GM21528 (cell line): ENCODE data around the gene CLHC1.
A peak's percentile ranks its signal among the peaks of the same experiment; 100 is the strongest.

ENCODE experiments used
- ATAC-seq: cut with Tn5 transposase; IDR thresholded peaks from one replicate; pipeline ENCODE4 v1.9.1; 2021; ENCODE audit warnings: mild to moderate bottlenecking, moderate library complexity; ENCODE audit not compliant: unreplicated experiment, low FRiP score

CLHC1 gene

DNA sequence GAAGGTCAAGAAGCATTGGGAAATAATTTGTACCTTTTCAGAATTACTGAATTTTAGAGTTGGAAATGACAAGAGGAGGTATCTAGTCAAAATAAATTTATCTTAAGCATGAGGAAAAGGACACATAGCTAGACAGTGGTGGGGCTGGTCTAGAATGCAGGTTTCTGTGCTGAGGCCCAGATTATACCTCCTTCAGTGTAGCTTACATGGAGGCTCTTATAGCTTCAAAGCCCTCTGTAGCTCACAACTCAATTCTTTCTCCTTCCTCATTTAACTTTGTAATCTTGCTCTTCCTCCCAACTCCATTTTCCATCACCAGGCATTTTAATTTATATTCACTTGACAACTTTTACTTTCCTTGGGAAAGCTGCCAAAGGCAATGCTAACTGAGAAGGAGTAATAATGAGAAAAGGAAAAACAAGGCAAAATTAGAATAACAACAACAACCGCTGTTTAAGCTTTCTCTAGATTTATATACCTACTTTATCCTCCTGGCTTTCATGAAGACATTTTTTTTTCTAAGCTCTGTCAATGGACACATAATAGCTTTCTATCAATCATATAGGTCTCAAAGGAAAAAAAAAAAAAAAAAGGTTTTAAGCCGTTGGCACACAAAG is 58.5 kb downstream of the CLHC1 start:
- no peak for ATAC-seq

DNA sequence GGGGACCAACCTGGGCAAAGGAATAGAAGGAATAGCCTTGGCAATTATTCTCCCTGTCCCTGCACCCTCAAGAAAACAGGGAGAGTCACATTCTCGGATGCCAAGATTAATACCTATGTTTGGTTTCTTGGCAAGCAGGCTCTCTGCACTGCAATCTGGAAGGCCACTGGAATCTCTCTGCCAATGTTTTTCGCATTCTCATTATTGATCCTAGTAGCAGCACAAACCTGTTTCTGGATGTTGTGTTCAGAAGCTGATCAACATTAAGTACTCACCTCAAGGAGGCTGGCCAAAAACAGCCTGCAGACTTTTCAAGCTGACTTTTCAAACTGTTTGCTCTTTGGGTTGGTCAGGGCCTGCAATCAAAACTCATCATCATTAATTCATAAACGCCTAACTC is 62.2 kb downstream of the CLHC1 start:
- ATAC-seq = no peak

DNA sequence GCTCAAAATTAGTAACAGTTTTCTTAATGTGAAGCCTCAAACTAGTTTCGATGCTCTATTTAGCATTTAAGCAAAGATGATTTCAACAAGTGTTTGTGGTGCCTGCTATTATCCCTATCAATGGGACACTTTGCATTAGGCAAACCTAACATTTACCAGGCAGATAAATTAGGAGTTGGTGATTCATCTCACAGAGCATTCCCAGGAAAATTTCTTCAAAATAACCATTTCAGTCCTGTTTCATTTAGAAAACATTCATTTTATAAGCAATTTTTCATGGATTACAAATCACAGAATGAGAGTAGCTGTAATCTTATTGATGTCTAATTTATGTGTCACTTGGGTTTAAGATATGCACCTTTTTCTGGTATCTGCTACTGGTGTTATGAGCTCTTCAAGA is 62.7 kb downstream of the CLHC1 start:
- ATAC-seq = no peak

DNA sequence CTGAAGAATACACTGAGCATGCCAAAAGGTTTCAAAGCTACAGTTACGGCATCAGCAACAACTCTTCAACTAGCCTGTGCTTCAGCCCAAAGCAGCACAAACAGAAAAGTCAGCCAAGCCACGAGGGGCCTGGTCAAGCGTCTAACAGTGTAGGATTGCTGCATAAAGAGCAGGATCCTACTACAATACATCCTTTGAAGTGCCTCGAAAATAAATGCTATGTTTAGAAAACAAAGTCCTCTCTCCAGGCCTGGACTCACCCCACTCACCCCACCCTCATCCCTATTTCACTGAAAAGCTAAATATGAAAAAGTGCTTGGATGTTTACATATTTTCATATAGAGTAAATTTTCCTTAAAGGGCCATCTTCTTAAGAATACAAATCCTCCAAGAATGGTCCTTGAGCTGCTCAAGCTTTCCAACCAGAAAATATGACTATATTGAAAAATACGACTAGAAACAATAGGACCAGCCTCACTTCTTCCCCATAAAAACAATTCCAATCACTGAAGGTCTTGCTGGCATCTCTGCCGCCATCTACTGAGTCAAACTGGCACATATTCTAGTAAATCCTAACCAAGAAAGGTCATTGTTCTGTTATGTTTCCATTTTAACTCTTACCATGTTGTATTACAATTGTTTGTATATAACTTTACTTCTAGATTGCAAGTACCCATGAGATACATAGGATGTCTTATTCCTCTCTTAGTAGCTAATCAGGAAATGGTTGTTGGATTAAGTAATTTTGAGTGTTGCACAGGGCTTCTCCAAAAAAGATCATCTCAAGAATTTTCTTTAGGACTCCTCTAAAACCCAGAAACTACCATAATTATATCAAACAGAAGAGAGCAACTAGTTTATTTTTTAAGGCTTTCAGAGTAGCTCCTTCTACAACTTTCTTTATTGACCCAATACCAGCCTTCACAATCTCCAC is 63.6 kb downstream of the CLHC1 start:
- no peak for ATAC-seq

DNA sequence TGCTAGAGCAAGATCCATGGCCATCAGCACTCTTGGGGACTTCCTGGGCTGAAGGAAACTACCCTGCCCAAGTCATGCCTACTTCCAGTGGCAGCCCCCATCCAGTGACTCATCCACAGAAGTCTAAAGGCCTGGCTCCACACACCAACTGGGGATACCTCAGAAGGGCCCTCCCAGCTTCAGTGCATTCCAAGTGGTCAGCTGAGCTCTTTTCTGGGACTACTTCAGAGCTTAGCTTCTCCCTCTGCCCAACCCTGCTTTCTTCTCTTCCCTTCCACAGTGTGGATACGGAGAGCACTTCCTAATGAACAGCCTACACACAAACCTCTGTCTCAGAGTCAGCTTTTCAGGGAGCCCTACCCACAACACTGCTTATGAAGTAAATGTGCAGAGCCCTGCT is 66.5 kb downstream of the CLHC1 start:
- no peak for ATAC-seq

DNA sequence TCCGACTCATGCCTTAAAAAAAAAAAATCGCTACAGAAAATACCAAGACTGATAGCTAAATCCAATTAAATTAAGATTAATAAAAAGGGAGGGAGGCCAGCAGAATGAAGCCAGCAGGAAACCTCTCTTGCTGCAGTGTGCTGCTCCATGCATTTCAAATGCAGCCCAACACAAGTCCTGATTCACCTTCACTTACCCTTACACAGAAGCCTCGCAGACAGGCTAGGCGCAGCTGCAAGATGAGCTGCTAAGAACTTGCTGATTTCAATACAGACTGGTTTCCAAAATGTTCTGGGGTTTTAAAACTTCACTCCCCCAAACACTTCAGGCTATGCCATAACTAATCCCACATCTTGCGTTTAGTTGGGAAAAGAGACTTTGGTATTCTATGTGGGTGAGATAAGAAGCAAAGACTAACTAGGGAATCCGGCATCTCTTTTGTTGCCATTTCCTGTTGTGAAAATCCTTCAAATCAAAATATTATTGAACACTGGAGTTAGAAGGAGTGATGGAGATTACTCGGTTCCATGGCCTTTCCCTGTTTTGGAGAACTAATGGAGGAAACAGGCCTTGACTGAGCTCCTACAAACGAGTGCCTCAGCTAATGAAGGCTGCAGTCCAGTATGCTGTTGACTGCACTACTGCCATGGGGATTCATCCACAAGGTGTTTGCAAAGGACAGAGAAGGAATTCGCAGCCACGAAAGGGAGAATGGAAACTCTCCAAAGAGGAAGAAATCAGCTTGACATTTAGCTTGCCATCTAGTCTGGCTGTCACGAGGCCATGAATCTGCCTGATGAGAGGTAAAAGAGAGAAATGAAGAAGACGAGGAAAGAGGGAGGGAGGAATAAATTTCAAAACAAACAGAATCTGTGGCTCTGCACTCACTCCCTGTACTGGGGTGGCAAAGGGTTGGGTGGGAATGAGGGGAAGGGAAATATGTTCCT is 67.3 kb downstream of the CLHC1 start:
- no peak for ATAC-seq

DNA sequence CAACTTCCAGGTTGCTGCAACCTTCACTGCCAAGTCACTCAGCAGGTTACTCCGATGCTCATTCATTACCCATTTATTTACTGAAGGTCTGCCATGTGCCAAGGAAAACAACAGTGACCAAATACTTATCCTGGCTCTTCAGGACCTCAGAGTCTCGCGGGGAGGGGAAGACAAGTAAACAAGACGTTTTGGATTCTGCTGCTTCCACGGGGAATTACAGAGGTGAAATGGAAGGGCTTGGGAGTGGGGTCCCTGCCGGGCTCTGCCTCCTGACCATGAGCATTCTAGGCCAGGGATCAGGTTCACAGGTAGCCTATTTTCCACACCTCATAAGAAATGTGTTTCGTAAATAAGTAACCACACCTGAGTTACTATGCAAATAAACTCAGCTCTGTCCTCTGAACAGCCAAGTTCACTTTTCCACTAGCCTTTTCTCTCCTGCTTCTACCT is 68.1 kb downstream of the CLHC1 start:
- ATAC-seq = no peak

DNA sequence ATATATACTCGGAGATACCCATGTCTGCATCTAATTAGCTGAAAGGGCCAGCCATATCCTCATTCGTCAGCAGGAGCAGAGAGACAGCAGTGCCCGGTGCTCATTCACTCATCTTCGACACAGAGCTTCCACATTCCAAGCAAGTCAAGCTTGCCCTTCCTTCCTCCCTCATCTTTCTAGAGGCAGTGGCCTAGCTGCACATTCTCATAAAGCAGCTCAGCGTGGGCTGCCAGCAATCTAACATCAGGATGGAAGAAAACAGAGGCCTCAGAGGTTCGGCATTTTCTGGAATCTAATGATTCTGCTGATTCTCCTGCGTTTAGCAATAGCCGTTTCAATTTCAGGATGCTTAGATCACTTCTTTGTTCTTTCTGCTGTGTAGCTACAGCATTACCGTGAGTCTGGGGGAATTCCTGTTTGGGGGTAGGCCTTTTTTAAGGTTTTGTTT is 68.8 kb downstream of the CLHC1 start:
- ATAC-seq = no peak

DNA sequence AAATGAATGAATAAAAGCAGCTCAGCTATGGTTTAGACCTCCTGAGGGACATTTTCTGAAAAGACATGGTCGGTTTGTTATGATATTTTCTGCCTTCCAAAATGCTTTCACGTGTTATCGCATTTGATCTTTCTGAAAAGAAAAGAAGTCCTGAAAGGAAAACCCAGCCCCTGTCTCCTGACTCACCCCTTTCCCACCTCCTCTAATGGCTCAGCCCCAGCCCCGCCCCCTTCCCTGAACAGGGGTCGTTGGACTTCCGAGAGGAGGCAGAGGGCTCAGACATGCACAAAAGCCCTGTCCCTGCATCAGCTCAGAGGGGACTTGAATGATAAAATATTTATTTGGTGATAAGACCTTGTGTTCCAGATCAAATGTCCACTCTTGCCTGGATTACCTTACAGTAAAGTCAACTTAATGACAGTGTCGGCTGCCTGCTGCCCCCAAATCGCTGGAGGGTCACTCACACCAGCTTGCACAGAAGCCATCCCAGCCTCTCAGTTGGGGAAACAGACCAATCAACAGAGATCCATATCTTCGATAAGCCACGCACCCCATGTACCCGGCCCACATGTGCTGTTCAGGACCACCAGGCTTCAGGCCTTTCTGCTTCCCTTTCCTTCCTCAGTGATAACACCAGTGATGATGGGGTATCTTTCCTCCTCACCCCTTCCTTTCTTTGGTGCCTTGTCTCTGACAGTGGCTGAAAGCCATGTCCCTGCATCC is 69.6 kb downstream of the CLHC1 start:
- no peak for ATAC-seq

DNA sequence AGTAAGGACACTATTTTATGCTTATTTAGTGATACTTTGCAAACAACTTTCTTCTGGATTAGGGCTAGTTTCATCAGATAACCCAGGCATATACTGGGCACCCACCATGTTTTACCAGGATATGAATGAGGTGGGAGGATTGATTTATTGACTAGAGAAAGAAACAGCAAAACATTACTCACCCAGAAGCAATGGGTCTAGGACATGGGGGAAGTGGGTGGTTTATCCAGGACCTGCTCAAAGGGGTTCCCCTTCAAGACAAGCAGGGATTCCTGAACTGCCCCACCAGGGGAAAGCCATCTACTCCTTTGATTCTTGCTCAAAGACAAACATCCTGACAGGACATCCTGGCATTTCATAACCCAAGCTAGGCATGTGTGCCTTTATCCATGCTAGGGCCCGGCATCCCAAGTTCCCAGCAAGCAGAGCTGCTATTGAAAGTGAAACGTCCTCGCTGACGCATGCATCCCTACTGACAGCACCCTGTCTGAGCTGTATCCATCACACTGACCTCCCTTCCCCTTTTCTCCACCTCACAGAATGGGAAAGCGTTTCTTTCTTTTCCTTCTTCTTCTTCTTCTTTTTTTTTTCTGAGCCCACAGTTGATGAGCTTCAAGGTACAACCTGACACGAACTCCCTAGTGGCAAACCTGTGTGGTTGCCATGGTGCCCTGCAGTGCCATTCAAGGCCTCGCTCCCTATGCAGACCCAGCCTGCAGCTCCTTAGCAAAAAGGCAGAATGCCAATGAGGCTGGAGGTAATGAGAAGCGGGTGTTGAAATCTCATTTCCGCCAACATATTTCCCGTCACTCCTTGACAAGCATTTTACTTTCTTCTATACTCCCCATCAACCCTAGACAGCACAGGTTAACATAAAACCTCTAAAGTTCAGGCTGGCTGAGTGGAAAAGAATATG is 70.5 kb downstream of the CLHC1 start:
- ATAC-seq = no peak

DNA sequence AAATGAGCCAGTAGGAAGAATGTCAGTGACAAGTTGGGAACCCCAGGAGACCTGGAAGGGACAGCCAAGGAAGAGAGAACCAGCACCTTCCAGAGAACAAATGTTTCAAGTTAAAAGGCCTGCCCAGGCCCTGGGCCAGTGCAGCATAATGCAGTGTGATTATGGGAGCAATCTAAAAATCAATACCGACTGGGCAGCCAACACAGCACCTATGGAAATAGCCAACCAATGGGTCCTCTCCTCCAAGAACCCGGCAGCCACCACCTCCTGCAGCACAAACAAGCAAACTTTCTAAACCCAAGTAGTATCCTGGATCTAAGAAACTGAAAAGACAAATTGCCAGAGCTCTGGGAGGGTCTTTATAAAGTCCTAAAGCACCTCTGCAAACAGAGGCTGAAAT is 71.7 kb downstream of the CLHC1 start:
- no peak for ATAC-seq

DNA sequence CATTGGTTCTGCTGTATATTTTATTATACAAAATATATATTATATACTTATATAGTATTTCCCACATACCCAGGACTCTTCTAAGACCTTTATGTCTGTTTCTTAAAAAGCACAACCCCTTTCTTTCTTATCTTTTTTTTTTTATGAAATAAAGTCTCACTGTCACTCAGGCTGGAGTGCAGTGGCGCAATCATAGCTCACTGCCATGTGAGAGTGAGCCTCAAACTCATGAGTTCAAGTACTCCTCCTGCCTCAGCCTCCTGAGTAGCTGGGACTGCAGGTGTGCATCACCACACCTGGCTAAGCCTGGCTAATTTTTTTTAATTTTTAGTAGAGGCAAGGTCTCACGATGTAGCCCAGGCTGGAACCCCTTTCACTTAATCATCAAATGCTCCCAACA is 72.3 kb downstream of the CLHC1 start:
- no peak for ATAC-seq

DNA sequence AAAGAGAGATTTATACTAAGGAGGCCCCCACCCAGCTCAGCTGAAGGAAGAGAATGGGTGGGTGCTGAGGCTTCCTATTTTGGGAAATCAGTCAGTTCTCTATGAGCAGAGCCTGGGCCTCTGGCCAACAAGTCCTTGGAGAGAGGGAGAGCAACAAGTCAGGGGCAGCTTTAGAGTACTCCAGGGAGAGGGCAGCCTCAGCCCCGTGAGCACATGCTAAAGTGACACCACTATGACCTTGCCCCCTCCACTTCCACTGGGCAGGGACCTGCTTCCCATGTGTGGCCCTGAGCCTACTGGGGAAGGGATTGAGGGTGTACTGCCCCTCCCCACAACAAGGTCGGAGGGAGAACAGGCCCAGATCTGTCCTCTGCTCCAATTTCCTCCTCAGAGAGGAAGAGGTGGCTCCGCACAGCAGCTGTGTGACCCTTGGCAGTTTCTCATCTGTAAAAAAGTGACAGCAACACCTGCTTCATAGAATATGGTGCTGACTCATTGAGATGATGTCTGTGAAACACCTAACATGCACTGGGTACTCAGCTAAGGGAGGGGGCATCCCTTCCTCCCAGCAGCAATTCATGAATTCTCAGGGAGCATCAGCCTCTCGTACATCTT is 72.9 kb downstream of the CLHC1 start:
- ATAC-seq = peak; percentile 69

DNA sequence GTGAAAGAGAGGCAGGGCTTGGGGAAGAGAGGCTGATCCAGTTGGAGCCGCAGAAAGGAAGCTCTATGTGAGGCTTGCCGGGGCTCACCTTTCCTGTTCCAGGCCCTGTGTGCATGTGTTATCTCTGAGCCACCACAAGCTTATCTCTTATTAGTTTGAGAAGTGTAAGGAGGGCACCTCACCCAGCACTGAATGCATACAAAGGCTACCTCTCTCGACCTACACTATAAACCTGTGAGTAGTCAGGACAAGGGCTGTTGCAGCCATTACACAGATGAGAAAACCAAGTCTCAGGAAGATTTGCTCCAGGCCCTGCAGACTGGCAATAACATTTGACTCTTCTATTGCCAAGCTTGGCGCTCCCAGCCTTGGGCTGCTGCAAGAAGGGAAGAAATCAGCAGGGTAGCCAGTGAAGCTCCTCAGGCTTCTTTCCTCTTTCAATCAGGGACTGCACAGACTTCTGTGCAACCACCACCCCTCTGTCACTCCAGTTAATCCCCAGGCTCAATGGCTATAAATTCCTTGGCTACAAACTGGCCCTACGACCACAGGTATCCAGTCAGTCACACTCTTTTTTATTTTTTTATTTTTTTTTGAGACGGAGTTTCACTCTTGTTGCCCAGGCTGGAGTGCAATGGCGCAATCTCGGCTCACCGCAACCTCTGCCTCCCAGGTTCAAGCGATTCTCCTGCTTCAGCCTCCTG is 73.8 kb downstream of the CLHC1 start:
- no peak for ATAC-seq

DNA sequence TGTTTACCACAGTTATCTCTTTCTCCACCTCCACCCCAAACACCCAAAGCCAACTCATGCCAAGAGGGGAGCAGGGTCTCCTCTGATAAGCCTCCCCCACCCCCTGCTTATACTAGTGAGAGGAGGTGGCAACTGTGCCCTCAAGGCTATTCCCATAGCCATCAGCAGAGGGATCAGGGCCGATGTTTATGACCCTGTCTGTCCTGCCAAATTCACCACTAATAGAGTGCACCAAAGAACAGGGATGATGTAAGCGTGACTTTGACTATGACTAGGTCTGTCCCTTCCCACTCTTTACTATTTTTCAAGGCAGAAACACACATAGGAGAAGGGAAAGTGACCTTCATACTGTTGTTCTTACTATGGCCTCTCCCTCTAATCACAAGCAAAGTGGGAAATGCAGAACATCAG is 74.6 kb downstream of the CLHC1 start:
- ATAC-seq = no peak

DNA sequence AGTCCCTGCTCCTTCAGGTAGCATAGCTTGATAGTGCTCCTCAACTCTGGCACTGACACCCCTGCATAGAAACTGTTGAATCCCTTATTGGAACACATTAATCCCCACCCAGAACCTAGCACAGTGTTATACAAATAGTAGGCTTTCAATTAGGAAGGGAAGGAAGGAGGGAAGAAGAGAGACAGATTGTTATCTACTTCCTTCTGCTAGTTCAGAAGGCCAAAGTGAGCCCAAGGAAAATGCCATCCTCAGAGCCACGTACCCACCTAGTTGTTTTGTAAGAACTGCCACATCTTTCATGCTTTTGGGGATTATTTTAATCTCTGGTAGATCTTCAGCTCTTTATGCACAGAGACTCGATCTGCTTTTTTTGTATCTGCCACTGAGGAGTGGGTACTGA is 75.1 kb downstream of the CLHC1 start:
- no peak for ATAC-seq

DNA sequence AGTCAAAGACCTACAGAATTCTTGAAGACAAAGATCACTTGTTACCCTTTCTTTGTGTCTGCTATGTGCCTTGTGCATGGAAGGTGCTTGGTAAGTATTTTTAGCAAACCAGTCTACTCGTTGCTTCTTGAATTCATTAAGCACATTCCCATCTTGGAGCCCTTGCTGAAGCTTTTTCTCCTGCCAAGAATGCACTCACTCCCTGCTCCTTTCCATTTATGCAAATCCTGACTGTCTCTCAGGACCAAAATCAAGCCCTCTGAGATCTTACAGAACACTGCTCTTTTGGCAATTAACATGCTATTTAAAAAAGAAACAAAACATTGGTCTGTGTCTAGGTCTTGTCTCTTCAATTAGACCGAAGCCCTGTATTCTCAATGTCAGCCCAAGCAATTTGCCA is 75.8 kb downstream of the CLHC1 start:
- no peak for ATAC-seq

DNA sequence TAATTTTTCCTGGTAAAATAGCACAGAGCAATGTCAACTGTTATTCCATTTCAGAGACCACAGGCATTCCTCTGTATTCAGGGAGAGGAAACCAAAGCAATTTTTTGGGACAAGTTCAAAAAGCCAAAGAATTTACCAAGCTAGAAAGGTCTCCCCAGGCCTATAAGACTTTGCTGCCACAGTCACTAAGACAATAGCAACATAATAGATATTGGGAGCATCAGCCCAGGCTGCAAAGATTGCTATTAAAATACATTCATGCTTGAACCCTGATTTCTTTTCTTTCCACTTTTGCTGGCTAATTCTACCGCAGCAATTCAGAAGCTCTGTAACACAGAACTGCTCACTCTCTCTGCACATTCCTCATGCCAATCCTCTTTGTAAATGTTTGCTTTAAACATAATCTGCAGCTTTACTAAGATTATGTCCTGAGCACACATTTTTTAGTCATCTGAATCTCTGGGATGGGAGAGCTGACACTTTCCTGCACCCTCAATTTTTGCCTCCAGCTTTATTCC is 76.3 kb downstream of the CLHC1 start:
- ATAC-seq = no peak
